HG02588 (cell line): ENCODE measurements around the gene RP2.

Experiments used
- ATAC-seq: cut with Tn5 transposase; IDR thresholded peaks from one replicate; pipeline ENCODE4 v1.9.1; 2021; ENCODE audit warnings: mild to moderate bottlenecking, moderate library complexity; ENCODE audit not compliant: unreplicated experiment

The RP2 gene

DNA sequence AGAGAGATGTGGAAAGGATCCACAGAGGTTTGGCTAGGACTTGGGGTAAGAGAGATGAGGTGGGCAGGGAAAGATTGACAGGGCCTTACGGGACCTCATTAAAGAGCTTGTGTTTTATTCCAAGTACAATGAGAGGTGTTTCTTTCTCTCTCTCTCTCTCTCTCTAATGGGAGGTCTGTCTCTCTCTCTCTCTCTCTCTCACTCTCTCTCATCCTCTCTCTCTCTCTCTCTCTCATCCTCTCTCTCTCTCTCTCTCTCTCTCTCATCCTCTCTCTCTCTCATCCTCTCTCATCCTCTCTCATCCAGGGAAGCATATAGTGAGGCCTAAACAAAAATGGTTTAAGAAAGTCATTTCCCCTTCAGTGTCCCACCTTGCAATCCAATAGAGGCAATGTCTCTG, 80.8 kb downstream of the RP2 start:
- no peak for ATAC-seq

DNA sequence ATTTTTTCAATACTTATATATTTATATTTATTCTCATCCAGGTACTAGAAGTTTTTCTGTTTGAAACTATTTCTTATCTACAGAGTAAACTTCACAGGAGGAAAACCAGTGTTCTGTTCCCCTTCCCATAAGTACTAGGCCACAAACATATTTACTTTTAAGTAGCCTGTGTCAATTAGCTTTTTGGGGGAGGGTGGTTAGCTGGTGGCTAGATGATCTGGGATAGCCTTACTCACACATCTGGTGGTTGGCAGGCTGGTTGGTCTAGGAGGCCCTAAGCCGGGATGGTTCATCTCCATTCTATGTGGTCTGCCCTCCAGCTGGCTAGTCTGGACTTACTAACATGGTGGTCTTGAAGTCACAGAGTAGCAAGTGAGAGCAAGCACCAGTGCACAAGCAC, 81.6 kb downstream of the RP2 start:
- no peak for ATAC-seq

DNA sequence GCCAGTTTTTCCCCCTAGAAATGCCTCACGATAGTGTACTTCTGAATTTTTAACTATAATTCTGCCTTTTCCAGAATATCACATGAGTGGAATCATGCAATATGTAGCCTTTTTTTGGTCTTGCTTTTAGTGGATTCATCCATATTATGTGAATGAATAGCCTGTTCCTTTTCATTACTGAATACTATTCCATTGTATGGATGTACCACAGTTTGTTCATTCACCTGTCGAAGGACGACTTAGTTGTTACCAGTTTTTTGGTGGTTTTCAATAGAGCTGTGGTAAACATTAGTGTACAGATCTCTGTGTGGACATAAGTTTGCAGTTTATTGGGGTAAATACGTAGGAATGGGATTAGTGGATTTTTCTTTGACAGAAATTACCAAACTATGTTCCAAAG, 83.4 kb downstream of the RP2 start:
- ATAC-seq: no peak

DNA sequence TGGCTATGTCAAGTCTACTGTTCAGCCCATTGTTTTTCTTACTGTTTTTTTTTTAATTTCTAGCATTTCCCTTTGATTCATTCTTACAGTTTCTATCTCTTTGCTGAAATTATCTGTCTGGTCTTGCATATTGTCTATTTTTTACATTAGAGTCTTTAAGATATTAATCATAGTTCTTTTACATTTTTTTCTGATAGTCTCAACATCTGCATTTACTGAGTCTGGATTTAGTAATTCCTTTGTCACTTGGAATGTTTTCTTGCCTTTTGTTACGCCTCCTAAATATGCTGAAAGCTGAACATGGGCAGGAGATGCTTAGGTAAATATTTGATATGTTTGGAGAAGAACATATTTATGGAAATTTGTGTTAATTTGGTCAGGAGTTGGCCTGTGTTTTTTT, 85.8 kb downstream of the RP2 start:
- ATAC-seq: no peak

DNA sequence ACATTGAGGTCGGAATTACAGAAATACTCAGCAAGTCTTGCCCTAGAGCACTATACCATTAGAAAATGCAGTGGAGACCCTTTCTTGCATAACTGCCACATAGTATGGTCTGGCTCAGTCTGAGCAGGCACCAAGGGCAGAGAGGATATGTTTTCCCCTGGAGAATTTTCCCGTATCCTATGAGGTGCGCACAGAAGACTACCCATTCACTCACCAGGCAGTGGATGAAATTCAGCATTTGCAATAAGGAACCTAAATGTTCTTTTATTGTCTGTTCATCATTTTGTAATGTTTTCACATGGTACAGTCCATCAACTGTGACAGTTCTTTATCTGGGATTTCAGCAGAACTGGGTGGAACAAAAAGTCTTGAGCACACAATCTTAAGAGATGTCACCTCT, 90.9 kb downstream of the RP2 start:
- ATAC-seq: no peak

DNA sequence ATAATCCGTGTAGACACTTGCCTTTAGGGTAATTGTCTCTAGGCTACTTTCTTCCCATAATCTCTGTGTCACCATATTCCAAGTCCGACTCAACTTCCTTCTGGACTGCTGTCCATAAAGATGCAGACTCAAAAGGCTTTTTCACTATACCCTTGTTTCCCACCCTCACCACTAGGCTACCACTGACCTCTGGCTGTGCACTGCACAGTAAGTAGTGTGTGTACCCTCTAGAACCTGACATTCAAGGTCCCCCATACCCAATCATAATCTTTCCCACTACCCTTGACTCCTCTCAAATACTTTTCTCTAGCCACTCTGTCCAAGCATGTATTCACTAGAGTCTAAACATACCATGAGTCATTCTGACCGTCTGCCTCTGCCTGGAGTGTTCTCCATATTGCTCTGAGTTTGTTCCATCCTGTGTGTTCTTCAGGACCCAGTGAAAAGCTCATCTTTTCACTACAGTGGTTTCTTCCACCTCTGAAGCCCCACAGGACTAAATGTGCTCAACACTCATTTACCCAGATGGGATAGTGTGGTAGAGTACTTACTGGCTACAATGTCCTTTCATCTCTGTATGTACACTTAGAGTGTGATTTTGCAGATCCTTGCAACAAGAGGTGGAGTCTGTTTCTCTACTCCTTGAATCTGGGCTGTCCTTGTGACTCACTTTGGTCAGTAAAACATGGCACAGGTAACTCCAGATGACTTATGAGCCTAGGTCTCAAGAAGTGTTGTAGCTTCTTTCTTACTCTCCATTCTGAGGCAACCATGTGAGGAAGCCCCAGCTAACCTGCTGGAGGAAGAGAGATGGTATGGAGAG, 92.8 kb downstream of the RP2 start:
- no peak for ATAC-seq
